ENCODE measurements around the gene ADAM11.
"Not testable (repeated sequence)": the region's sequence is repeated elsewhere in the genome, so short reads cannot be mapped to it uniquely, and the experiment has no call there.

The ADAM11 gene

GRCh38 chr17:44758414-44759085 is at the start of gene ADAM11:
Gene ADAM11, plus strand, starts transcription at chr17:44758988. Its CDS starts 212 bp downstream, at chr17:44759200.
- DNase-seq = no peak

- no peak for DNase-seq
These were observed 39.3 kb upstream of the ADAM11 start for GRCh38 chr17:44719444-44719843.

- no peak for DNase-seq
These were observed 36.5 kb upstream of the ADAM11 start for GRCh38 chr17:44722254-44722653.

GRCh38 chr17:44726121-44726520 is 32.7 kb upstream of the ADAM11 start:
- DNase-seq = not testable (repeated sequence)

GRCh38 chr17:44733753-44734152 is 25.0 kb upstream of the ADAM11 start:
- peak; percentile 43 for DNase-seq

GRCh38 chr17:44734272-44734671 is 24.5 kb upstream of the ADAM11 start:
- no peak for DNase-seq

GRCh38 chr17:44736551-44737240 is 22.1 kb upstream of the ADAM11 start:
- no peak for DNase-seq

- no peak for DNase-seq
These were observed 20.4 kb upstream of the ADAM11 start for GRCh38 chr17:44738214-44738906.

- no peak for DNase-seq
These were observed 17.5 kb upstream of the ADAM11 start for GRCh38 chr17:44741316-44741715.

- DNase-seq = no peak
These were observed 13.5 kb upstream of the ADAM11 start for GRCh38 chr17:44745301-44745700.

GRCh38 chr17:44745738-44746137 is 13.1 kb upstream of the ADAM11 start:
- DNase-seq = not testable (repeated sequence)

- DNase-seq = no peak
These were observed 11.2 kb upstream of the ADAM11 start for GRCh38 chr17:44747566-44747965.

GRCh38 chr17:44749076-44749979 is 9.5 kb upstream of the ADAM11 start:
- no peak for DNase-seq

- DNase-seq = no peak
These were observed 8.8 kb upstream of the ADAM11 start for GRCh38 chr17:44749980-44750318.

GRCh38 chr17:44751331-44751730 is 7.5 kb upstream of the ADAM11 start:
- DNase-seq = no peak

- DNase-seq = no peak
These were observed 7.0 kb upstream of the ADAM11 start for GRCh38 chr17:44751806-44752205.

- DNase-seq = no peak
These were observed 5.6 kb upstream of the ADAM11 start for GRCh38 chr17:44752953-44753861.

- no peak for DNase-seq
These were observed 4.5 kb upstream of the ADAM11 start for GRCh38 chr17:44754276-44754675.

- not testable (repeated sequence) for DNase-seq
These were observed 3.6 kb upstream of the ADAM11 start for GRCh38 chr17:44755180-44755579.

- DNase-seq = no peak
These were observed 1.5 kb upstream of the ADAM11 start for GRCh38 chr17:44757045-44757917.

GRCh38 chr17:44757918-44758413 is 822 bp upstream of the ADAM11 start:
- no peak for DNase-seq

All from NCI-H1694 (cell line).